GM12878 (cell line): Measurements from ENCODE around the gene TMOD3. TPM values are rescaled to one million over a fixed set of nuclear protein-coding genes. Genes with fewer than 3 reads are reported as not detected.

Experiments used
- ATF7 ChIP-seq: fragments of 450-650 bp; IDR thresholded peaks from 2 replicates; pipeline ENCODE4 v1.6.1; 2016; ENCODE audit warnings: low read depth, mild to moderate bottlenecking
- CHD2 ChIP-seq: IDR thresholded peaks from 2 replicates; pipeline ENCODE4 v1.6.1; 2011; ENCODE audit warnings: low read depth, low read length, improper control_type of control experiment, borderline replicate concordance
- DPF2 ChIP-seq: fragments of 450-650 bp; IDR thresholded peaks from 2 replicates; pipeline ENCODE4 v1.6.1; 2017; ENCODE audit warnings: mild to moderate bottlenecking
- KDM1A ChIP-seq: fragments of 200-600 bp; sonication (generic); IDR thresholded peaks from 2 replicates; pipeline ENCODE4 v1.6.1; 2016; ENCODE audit warnings: borderline replicate concordance
- MXI1 ChIP-seq: fragments of 150-350 bp; IDR thresholded peaks from 2 replicates; pipeline ENCODE4 v1.6.1; 2011; ENCODE audit warnings: low read depth, mild to moderate bottlenecking, inconsistent platforms, low read length, improper control_type of control experiment
- NFXL1 ChIP-seq: fragments of 450-650 bp; IDR thresholded peaks from 2 replicates; pipeline ENCODE4 v1.6.1; 2017; ENCODE audit warnings: antibody characterized with exemption, mild to moderate bottlenecking, borderline replicate concordance
- PAX5 ChIP-seq: IDR thresholded peaks from 2 replicates; pipeline ENCODE4 v1.6.1; 2011; ENCODE audit warnings: low read depth, low read length, borderline replicate concordance
- RELA ChIP-seq: fragments of 450-650 bp; IDR thresholded peaks from 2 replicates; pipeline ENCODE4 v1.8.0; 2014; ENCODE audit warnings: borderline replicate concordance; ENCODE audit not compliant: partially characterized antibody
- polyA plus RNA-seq, 11 experiments: library from polyadenylated mRNA; depleted of rRNA in 4 of 11; unstranded in 6 of 11; stranded (reverse) in 5 of 11; fragments of >200 nt; fragmentation: Nextera tagmentation in 4 of 11; fragmentation: Illumina TruSeq in 1 of 11; extraction: Ambion mirVana in 4 of 11; extraction: Trizol in 1 of 11; gene quantifications; 1 replicate in 1 of 11; 2 replicates in 10 of 11; pipeline versions ENCODE4 v1.2.1 to v1.2.3, GENCODE V29; 2011 to 2016; ENCODE audit warnings: inconsistent platforms in 2 of 11, missing spikeins in 2 of 11, low read depth in 1 of 11
- total RNA-seq, 4 experiments: library from RNA; depleted of rRNA in 3 of 4; stranded (reverse); fragments of >200 nt in 3 of 4; fragmentation: Illumina TruSeq in 1 of 4; extraction: Trizol in 1 of 4; gene quantifications; 2 replicates each; pipeline versions ENCODE4 v1.2.1 to v1.2.3, GENCODE V29; 2013 to 2021
- TF ChIP-seq, protein P1 (sequence below): fragments of 450-650 bp; IDR thresholded peaks from 2 replicates; pipeline ENCODE4 v1.6.1; 2017; ENCODE audit warnings: antibody characterized with exemption, mild to moderate bottlenecking, moderate library complexity
- TF ChIP-seq, protein P2 (sequence below): IDR thresholded peaks from 2 replicates; pipeline ENCODE4 v1.6.1; 2012; ENCODE audit warnings: improper control_type of control experiment, low read depth, low read length; ENCODE audit not compliant: insufficient replicate concordance
- TF ChIP-seq, protein P3 (sequence below): IDR thresholded peaks from 2 replicates; pipeline ENCODE4 v1.6.1; 2012; ENCODE audit warnings: low read depth, low read length, improper control_type of control experiment
- TF ChIP-seq, protein P4 (sequence below): IDR thresholded peaks from 2 replicates; pipeline ENCODE4 v1.6.1; 2012; ENCODE audit warnings: low read depth, low read length, improper control_type of control experiment
- TF ChIP-seq, protein P5 (sequence below): IDR thresholded peaks from 2 replicates; pipeline ENCODE4 v1.6.1; 2011; ENCODE audit warnings: mild to moderate bottlenecking, low read depth, low read length, moderate library complexity; ENCODE audit not compliant: insufficient replicate concordance
- TF ChIP-seq, protein P6 (sequence below): fragments of 450-650 bp; IDR thresholded peaks from 2 replicates; pipeline ENCODE4 v1.6.1; 2017; ENCODE audit warnings: mild to moderate bottlenecking

The TMOD3 gene
- total and polyA plus RNA-seq, 10 of the 15 experiments (the other 5 are each of a cell fraction or from before 2014, with no cell fraction given) = 5.2 to 39.4 (median 22.5) TPM

DNA sequence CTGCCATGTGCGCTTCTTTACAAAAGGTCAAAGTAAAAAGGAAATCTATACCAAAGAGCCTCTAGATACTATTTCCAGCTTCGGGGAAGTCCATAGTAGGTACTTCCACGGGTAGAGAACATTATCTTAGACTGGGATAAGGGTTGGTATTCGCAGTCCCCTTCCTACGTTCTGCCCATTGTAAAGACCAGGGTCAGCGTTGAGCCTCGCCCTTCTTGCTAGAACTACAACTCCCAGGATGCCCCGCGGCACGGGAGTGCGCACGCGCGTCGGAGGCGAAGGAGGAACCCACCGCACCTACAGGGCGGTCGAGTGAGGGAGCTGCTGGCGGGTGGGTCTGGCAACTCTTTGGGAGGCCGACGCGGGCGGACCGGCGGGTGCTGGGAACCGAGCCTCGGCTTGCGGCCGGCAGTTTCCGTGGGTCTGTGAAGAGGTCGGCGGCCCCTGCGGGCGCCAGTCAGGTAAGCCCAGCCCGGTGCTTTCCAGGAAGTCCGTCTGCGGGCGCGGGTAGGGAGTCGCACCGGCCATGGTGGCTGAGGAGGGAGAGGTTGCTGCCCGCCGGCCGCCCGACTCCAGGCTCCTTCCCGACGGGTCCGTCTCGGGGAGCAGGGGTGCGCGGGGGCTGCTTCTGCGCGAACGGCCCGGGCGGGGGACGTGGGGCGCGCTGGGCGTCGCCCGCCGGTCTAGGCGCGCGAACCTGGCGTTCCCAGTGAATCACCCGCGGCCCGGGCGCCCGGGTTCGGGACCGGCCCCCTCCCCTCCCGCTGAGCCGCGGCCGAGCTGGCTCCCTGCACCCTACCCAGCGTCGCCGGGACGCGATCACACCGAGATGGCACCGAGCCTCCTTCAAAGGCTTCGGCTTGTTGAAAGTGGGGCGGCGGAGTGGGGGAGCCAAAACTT is at the start of gene TMOD3 (continued):
- TF ChIP-seq, protein P1, sequence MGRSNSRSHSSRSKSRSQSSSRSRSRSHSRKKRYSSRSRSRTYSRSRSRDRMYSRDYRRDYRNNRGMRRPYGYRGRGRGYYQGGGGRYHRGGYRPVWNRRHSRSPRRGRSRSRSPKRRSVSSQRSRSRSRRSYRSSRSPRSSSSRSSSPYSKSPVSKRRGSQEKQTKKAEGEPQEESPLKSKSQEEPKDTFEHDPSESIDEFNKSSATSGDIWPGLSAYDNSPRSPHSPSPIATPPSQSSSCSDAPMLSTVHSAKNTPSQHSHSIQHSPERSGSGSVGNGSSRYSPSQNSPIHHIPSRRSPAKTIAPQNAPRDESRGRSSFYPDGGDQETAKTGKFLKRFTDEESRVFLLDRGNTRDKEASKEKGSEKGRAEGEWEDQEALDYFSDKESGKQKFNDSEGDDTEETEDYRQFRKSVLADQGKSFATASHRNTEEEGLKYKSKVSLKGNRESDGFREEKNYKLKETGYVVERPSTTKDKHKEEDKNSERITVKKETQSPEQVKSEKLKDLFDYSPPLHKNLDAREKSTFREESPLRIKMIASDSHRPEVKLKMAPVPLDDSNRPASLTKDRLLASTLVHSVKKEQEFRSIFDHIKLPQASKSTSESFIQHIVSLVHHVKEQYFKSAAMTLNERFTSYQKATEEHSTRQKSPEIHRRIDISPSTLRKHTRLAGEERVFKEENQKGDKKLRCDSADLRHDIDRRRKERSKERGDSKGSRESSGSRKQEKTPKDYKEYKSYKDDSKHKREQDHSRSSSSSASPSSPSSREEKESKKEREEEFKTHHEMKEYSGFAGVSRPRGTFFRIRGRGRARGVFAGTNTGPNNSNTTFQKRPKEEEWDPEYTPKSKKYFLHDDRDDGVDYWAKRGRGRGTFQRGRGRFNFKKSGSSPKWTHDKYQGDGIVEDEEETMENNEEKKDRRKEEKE = no peak
- TF ChIP-seq, protein P2, sequence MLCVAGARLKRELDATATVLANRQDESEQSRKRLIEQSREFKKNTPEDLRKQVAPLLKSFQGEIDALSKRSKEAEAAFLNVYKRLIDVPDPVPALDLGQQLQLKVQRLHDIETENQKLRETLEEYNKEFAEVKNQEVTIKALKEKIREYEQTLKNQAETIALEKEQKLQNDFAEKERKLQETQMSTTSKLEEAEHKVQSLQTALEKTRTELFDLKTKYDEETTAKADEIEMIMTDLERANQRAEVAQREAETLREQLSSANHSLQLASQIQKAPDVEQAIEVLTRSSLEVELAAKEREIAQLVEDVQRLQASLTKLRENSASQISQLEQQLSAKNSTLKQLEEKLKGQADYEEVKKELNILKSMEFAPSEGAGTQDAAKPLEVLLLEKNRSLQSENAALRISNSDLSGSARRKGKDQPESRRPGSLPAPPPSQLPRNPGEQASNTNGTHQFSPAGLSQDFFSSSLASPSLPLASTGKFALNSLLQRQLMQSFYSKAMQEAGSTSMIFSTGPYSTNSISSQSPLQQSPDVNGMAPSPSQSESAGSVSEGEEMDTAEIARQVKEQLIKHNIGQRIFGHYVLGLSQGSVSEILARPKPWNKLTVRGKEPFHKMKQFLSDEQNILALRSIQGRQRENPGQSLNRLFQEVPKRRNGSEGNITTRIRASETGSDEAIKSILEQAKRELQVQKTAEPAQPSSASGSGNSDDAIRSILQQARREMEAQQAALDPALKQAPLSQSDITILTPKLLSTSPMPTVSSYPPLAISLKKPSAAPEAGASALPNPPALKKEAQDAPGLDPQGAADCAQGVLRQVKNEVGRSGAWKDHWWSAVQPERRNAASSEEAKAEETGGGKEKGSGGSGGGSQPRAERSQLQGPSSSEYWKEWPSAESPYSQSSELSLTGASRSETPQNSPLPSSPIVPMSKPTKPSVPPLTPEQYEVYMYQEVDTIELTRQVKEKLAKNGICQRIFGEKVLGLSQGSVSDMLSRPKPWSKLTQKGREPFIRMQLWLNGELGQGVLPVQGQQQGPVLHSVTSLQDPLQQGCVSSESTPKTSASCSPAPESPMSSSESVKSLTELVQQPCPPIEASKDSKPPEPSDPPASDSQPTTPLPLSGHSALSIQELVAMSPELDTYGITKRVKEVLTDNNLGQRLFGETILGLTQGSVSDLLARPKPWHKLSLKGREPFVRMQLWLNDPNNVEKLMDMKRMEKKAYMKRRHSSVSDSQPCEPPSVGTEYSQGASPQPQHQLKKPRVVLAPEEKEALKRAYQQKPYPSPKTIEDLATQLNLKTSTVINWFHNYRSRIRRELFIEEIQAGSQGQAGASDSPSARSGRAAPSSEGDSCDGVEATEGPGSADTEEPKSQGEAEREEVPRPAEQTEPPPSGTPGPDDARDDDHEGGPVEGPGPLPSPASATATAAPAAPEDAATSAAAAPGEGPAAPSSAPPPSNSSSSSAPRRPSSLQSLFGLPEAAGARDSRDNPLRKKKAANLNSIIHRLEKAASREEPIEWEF = no peak
- TF ChIP-seq, protein P3, sequence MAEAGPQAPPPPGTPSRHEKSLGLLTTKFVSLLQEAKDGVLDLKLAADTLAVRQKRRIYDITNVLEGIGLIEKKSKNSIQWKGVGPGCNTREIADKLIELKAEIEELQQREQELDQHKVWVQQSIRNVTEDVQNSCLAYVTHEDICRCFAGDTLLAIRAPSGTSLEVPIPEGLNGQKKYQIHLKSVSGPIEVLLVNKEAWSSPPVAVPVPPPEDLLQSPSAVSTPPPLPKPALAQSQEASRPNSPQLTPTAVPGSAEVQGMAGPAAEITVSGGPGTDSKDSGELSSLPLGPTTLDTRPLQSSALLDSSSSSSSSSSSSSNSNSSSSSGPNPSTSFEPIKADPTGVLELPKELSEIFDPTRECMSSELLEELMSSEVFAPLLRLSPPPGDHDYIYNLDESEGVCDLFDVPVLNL = no peak; the same call in 1 of the 2 replicates
- TF ChIP-seq MXI1 (no peak), RELA (peak; percentile 59), NFXL1 (no peak), KDM1A (no peak), PAX5 (no peak), CHD2 (no peak), DPF2 (peak; percentile 71), ATF7 (no peak; the same call in 1 of the 2 replicates)
- TF ChIP-seq, protein P4, sequence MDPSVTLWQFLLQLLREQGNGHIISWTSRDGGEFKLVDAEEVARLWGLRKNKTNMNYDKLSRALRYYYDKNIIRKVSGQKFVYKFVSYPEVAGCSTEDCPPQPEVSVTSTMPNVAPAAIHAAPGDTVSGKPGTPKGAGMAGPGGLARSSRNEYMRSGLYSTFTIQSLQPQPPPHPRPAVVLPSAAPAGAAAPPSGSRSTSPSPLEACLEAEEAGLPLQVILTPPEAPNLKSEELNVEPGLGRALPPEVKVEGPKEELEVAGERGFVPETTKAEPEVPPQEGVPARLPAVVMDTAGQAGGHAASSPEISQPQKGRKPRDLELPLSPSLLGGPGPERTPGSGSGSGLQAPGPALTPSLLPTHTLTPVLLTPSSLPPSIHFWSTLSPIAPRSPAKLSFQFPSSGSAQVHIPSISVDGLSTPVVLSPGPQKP = no peak
- TF ChIP-seq, protein P5, sequence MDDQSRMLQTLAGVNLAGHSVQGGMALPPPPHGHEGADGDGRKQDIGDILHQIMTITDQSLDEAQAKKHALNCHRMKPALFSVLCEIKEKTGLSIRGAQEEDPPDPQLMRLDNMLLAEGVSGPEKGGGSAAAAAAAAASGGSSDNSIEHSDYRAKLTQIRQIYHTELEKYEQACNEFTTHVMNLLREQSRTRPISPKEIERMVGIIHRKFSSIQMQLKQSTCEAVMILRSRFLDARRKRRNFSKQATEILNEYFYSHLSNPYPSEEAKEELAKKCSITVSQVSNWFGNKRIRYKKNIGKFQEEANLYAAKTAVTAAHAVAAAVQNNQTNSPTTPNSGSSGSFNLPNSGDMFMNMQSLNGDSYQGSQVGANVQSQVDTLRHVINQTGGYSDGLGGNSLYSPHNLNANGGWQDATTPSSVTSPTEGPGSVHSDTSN = no peak
- TF ChIP-seq, protein P6, sequence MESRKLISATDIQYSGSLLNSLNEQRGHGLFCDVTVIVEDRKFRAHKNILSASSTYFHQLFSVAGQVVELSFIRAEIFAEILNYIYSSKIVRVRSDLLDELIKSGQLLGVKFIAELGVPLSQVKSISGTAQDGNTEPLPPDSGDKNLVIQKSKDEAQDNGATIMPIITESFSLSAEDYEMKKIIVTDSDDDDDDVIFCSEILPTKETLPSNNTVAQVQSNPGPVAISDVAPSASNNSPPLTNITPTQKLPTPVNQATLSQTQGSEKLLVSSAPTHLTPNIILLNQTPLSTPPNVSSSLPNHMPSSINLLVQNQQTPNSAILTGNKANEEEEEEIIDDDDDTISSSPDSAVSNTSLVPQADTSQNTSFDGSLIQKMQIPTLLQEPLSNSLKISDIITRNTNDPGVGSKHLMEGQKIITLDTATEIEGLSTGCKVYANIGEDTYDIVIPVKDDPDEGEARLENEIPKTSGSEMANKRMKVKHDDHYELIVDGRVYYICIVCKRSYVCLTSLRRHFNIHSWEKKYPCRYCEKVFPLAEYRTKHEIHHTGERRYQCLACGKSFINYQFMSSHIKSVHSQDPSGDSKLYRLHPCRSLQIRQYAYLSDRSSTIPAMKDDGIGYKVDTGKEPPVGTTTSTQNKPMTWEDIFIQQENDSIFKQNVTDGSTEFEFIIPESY = no peak
